Gastrocnemius medialis (tissue), 4 donors: Measurements from ENCODE around the gene GOLGB1. TPM values are rescaled to one million over a fixed set of nuclear protein-coding genes. Genes with fewer than 3 reads are reported as not detected.

ENCODE experiments used
- ATAC-seq, 2 donors: fragments of 150-250 bp; one replicate each; pipeline ENCODE4 v1.9.1; 2016
- DNase-seq, 2 donors: peaks; one replicate each; pipeline ENCODE4 v3.0.0-alpha.2; 2019
- H3K27ac ChIP-seq, 4 donors: fragments of 200-600 bp; sonication (generic); 1 replicate in 1 of 4; 2 replicates in 3 of 4; pipeline ENCODE4 v1.5.1; 2016 to 2018; ENCODE audit warnings: mild to moderate bottlenecking in 2 of 4, moderate library complexity in 1 of 4
- H3K27me3 ChIP-seq, 3 donors: fragments of 200-600 bp; sonication (generic) in 2 of 3; 1 replicate in 1 of 3; 2 replicates in 2 of 3; pipeline versions ENCODE4 v1.5.1 to v1.6.0; 2016 to 2019; ENCODE audit warnings: mild to moderate bottlenecking in 1 of 3, moderate library complexity in 1 of 3
- H3K36me3 ChIP-seq, 2 donors: fragments of 200-600 bp; sonication (generic) in 1 of 2; one replicate each; pipeline ENCODE4 v1.5.1; 2017 to 2018
- H3K4me1 ChIP-seq, 2 donors: fragments of 200-600 bp; sonication (generic) in 1 of 2; one replicate each; pipeline ENCODE4 v1.5.1; 2016 to 2017; ENCODE audit warnings: mild to moderate bottlenecking in 2 of 2
- H3K4me3 ChIP-seq, 4 donors: fragments of 200-600 bp; sonication (generic) in 3 of 4; 1 replicate in 1 of 4; 2 replicates in 3 of 4; pipeline ENCODE4 v1.5.1; 2016 to 2019; ENCODE audit warnings: mild to moderate bottlenecking in 2 of 4
- H3K9me3 ChIP-seq, 3 donors: fragments of 200-600 bp; sonication (generic) in 2 of 3; 1 replicate in 1 of 3; 2 replicates in 2 of 3; pipeline ENCODE4 v1.5.1; 2016 to 2019
- POLR2A ChIP-seq, 2 donors: fragments of 450-650 bp; IDR thresholded peaks; one replicate each; pipeline ENCODE4 v1.6.1; 2017; ENCODE audit warnings: antibody characterized with exemption in 2 of 2, mild to moderate bottlenecking in 2 of 2, moderate library complexity in 2 of 2
- in situ Hi-C, 4 donors: fragments of 200-750 bp; cut with MboI; loops; one replicate each; pipeline versions ENCODE4 v1.15.0 to v1.8.0; 2017; ENCODE audit warnings: low sequenced_read_pairs in 4 of 4
- intact Hi-C: fragments of 100-400 bp; cut with DNase I; formaldehyde crosslinking; loops from one replicate; pipeline ENCODE4 v1.15.1; 2023; ENCODE audit warnings: low total_unique reads
- total RNA-seq, 4 donors: library from RNA; depleted of rRNA; stranded (reverse); fragments of >200 nt; gene quantifications; one replicate each; pipeline versions ENCODE4 v1.1.0 to v1.2.3, GENCODE V29; 2016
- TF ChIP-seq, protein P1 (sequence below), 5 experiments: fragments of 450-650 bp in 3 of 5; fragments of 200-600 bp in 2 of 5; sonication (generic) in 2 of 5; IDR thresholded peaks in 4 of 5; conservative IDR thresholded peaks in 1 of 5; 1 replicate in 4 of 5; 2 replicates in 1 of 5; pipeline ENCODE4 v1.5.1; 2016 to 2019; ENCODE audit warnings: antibody characterized with exemption in 5 of 5, mild to moderate bottlenecking in 3 of 5, moderate library complexity in 3 of 5

The GOLGB1 gene
- total RNA-seq, 4 donors from 2014 or later, result 18.1 to 31.6 (median 26.7) TPM

DNA sequence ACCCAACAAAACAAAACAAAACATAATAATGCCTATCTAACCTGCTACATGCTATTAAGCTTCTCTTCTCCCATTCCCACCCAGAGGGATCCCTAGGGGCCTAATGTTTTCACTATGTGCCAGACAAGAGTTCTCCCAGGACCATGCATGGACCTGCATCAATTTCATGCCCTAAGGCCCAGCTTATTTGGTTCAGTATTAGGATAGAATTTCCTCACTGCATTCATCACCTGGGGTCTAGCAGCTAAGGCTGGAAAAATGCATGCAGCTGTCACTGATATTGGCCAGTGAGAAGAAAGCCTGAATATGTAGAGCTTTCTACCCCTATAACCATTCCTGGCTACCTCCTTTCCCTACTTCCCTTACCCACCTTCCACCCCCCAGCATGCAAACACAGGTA lies 86.8 kb downstream of the GOLGB1 start:
- H3K27ac ChIP-seq, result peak overlapping the region in 3 of 4 donors; percentile 50 to 66 (median 63)
- ATAC-seq (no peak), DNase-seq (no peak)
- in situ Hi-C loops, result no loop called here
- TF ChIP-seq, protein P1, sequence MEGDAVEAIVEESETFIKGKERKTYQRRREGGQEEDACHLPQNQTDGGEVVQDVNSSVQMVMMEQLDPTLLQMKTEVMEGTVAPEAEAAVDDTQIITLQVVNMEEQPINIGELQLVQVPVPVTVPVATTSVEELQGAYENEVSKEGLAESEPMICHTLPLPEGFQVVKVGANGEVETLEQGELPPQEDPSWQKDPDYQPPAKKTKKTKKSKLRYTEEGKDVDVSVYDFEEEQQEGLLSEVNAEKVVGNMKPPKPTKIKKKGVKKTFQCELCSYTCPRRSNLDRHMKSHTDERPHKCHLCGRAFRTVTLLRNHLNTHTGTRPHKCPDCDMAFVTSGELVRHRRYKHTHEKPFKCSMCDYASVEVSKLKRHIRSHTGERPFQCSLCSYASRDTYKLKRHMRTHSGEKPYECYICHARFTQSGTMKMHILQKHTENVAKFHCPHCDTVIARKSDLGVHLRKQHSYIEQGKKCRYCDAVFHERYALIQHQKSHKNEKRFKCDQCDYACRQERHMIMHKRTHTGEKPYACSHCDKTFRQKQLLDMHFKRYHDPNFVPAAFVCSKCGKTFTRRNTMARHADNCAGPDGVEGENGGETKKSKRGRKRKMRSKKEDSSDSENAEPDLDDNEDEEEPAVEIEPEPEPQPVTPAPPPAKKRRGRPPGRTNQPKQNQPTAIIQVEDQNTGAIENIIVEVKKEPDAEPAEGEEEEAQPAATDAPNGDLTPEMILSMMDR (IDR thresholded peaks at IDR 0.05 in 4 of 5, conservative IDR thresholded peaks at IDR 0.05 in 1 of 5), result no peak
- TF ChIP-seq POLR2A (IDR thresholded peaks at IDR 0.05), result no peak
- H3K4me1 ChIP-seq, result peaks cover 8 to 12% of the 10 kb centered on the region in 2 donors
- H3K36me3 ChIP-seq, result peaks cover 0 to 40% of the 10 kb centered on the region in 2 donors
- intact Hi-C loops, result no loop called here
- no peaks in the 10 kb centered on the region for H3K9me3 ChIP-seq
- no peaks in the 10 kb centered on the region for H3K27me3 ChIP-seq
- no peak overlapping the region for H3K4me3 ChIP-seq

DNA sequence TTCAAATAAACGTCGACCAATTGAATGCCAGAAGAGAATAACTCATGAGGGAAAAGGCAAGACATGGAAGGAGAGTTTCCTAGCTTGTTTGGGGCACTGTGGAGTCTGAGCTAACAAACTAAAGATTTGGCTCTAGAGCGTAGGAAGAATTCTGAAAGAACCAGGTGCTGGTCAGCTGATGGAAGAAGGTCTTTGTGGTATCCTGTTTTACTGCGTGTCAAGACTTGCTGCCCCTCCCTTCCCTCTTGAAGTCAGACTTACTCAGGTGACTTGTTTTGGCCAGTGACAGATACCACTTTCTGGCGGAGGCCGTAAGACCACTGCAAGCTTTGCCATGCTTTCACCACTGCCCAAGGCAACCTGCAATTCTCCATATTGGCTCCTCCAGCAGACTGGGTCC lies 88.2 kb downstream of the GOLGB1 start:
- Histone ChIP-seq H3K4me3 (no peak overlapping the region), H3K27me3 (no peaks in the 10 kb centered on the region), H3K9me3 (no peaks in the 10 kb centered on the region), H3K36me3 (peaks cover 0 to 26% of the 10 kb centered on the region in 2 donors), H3K27ac (peak overlapping the region in 3 of 4 donors; percentile 50 to 71 (median 58)), H3K4me1 (peaks cover 8 to 12% of the 10 kb centered on the region in 2 donors)
- TF ChIP-seq, protein P1 (IDR thresholded peaks at IDR 0.05 in 4 of 5, conservative IDR thresholded peaks at IDR 0.05 in 1 of 5), result no peak
- no peak for TF ChIP-seq POLR2A (IDR thresholded peaks at IDR 0.05)
- ATAC-seq (no peak), DNase-seq (no peak)
- intact Hi-C loops (no loop called here), in situ Hi-C loops (no loop called here)

DNA sequence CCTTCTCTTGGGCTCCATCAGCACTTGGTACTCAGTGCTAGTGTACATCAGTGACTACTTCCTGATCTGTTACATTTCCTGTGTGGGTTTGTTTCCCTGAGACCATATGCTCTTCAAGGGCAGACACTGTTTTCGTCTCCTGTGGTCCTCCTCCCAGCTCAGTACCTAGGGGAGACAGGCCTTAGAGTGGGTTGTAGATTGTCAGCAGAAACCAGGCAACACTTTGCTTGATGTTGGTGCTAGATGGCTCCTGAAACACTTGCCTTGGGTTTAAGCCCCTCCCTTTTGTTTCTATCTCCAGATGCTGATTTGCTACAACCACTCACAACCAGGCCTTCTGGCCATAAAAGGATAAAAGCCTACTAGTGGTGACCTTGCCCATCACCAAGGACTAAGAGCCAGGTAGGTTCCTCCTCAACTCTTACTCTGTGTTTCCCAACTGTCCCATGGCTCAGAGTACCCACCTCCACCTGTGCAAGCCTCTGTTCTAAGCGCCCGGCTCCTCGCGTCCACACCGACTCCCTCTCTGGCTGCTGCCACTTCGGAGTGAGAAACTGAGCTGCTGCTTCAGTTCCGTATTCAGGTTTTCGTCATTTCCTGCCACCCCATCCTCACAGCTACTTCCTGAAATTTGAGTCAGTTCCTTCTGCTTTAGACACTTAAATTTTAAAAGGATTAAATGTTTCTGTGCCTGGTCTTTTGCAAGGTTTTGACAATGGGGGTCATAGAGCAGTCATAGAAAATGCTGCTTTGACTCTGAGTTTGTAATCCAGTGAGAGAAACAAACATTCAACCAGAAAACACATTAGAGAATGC lies 89.0 kb downstream of the GOLGB1 start, which contains the start of gene HCLS1:
HCLS1 (minus strand) TSS at position 548 of the 816 bp plus-strand sequence. CDS start 2,556 bp downstream, outside the sequence.
- intact Hi-C loops, result no loop called here
- Histone ChIP-seq H3K4me1 (peaks cover 8 to 12% of the 10 kb centered on the region in 2 donors), H3K4me3 (peak within 1 kb of the TSS; percentile 14 to 42 (median 29)), H3K27ac (peak within 1 kb of the TSS; percentile 33 to 71 (median 54)), H3K9me3 (no peaks in the 10 kb centered on the region), H3K36me3 (peaks cover 0 to 18% of the 10 kb centered on the region in 2 donors), H3K27me3 (no peaks in the 10 kb centered on the region)
- TF ChIP-seq, protein P1 (IDR thresholded peaks at IDR 0.05 in 4 of 5, conservative IDR thresholded peaks at IDR 0.05 in 1 of 5), result no peak
- TF ChIP-seq POLR2A (IDR thresholded peaks at IDR 0.05), result peak; percentile 17 to 30
- in situ Hi-C loops, result no loop called here
- ATAC-seq (peak; percentile 11 to 20), DNase-seq (peak; percentile 25 to 39)

DNA sequence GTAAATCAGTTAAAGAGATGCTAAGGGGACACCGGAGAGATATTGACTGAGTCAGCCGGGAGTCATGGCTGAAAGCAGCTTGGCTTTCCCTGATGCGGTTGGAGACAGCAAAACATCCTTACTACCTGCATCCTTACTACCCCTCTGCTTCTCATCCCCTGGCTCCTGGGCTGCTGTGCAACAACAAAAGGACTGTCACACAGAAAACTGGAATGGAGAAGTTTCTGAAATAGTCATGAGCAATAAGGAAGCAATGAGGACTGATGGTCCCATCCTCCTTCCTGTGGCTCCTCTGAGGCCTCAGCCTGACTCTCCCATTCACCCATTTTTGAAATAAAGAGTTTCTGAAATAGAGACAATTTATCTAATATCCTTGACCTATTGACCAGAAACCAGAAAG lies 90.0 kb downstream of the GOLGB1 start:
- in situ Hi-C loops, result no loop called here
- intact Hi-C loops, result no loop called here
- DNase-seq (no peak), ATAC-seq (no peak)
- Histone ChIP-seq H3K9me3 (no peaks in the 10 kb centered on the region), H3K27ac (no peak overlapping the region), H3K4me1 (peaks cover 8 to 12% of the 10 kb centered on the region in 2 donors), H3K4me3 (peak overlapping the region in 1 of 4 donors; percentile 42), H3K36me3 (peaks cover 0 to 8% of the 10 kb centered on the region in 2 donors), H3K27me3 (no peaks in the 10 kb centered on the region)
- TF ChIP-seq POLR2A (IDR thresholded peaks at IDR 0.05), result no peak
- TF ChIP-seq, protein P1 (IDR thresholded peaks at IDR 0.05 in 4 of 5, conservative IDR thresholded peaks at IDR 0.05 in 1 of 5), result no peak
